Ovary (tissue), 3 donors: ENCODE data around the gene PRCD.

Experiments used
- POLR2A ChIP-seq: fragments of 450-650 bp; IDR thresholded peaks from one replicate; pipeline ENCODE4 v1.6.1; 2017; ENCODE audit warnings: antibody characterized with exemption, mild to moderate bottlenecking, moderate library complexity
- TF ChIP-seq, protein P1 (sequence below), 3 donors: fragments of 450-650 bp in 2 of 3; fragments of 200-600 bp in 1 of 3; IDR thresholded peaks; one replicate each; pipeline versions ENCODE4 v1.5.1 to v1.8.0; 2016 to 2022; ENCODE audit warnings: antibody characterized with exemption in 3 of 3, mild to moderate bottlenecking in 1 of 3
- donor health status: DM: no; HTN: no; CAD: no.

DNA sequence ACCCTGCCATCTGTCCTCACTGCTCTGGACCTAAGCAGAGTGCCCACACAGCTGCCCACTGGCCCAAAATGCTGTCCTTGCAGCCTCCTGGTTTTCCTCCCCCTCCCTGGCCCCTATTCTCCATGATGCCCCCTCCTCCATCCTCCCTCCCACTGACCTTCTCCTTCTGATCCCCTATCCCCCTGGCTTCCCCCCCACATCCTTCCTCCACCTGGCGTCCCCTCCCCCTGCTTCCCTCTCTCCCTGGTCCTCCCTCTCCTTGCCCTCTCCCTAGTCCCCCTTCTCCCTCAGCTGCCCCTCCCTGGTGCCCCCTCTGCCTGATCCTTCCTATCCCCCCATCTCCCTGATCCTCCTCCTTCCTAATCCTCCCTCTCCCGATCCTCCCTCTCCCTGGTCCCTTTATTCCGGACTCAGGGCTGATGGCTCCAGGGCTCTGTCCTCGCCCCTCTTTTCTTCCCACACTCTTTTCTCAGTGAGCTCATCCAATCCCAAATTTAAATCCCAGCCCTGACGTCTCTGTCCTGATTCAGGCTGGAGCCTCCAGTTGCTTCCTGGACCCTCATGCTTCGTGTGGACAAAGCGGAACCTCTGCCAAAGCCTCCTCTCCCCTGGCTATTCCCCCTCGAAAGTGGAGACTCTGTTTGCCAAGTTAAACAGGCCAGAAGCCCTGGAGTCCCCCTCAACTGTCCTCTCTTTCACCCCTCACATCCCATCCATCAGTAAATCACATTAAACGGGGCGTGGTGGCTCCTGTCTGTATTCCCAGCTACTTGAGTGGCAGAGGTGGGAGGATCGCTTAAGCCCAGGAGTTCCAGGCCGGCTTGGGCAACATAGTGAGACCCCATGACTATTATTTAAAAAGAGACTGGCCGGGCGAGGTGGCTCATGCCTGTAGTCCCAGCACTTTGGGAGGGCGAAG, 20.5 kb upstream of the PRCD start:
- TF ChIP-seq, protein P1, sequence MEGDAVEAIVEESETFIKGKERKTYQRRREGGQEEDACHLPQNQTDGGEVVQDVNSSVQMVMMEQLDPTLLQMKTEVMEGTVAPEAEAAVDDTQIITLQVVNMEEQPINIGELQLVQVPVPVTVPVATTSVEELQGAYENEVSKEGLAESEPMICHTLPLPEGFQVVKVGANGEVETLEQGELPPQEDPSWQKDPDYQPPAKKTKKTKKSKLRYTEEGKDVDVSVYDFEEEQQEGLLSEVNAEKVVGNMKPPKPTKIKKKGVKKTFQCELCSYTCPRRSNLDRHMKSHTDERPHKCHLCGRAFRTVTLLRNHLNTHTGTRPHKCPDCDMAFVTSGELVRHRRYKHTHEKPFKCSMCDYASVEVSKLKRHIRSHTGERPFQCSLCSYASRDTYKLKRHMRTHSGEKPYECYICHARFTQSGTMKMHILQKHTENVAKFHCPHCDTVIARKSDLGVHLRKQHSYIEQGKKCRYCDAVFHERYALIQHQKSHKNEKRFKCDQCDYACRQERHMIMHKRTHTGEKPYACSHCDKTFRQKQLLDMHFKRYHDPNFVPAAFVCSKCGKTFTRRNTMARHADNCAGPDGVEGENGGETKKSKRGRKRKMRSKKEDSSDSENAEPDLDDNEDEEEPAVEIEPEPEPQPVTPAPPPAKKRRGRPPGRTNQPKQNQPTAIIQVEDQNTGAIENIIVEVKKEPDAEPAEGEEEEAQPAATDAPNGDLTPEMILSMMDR (IDR thresholded peaks at IDR 0.05): no peak
- no peak for TF ChIP-seq POLR2A
